Ectodermal cell (in vitro differentiated cells): Measurements from ENCODE around the gene MYO1G. TPM values are rescaled to one million over a fixed set of nuclear protein-coding genes. Genes with fewer than 3 reads are reported as not detected.
"Not testable (repeated sequence)": the region's sequence is repeated elsewhere in the genome, so short reads cannot be mapped to it uniquely, and the experiment has no call there.

ENCODE experiments used
- H3K27ac ChIP-seq: 2 replicates; pipeline ENCODE4 v1.7.0; 2013; ENCODE audit warnings: mild to moderate bottlenecking, low read depth, low read length; ENCODE audit not compliant: insufficient read depth, poor library complexity, severe bottlenecking
- H3K27me3 ChIP-seq: 2 replicates; pipeline ENCODE4 v1.7.0; 2013; ENCODE audit warnings: mild to moderate bottlenecking, low read length; ENCODE audit not compliant: insufficient read depth, control insufficient read depth, poor library complexity, severe bottlenecking
- H3K36me3 ChIP-seq: one replicate; pipeline ENCODE4 v1.7.0; 2013; ENCODE audit warnings: low read length; ENCODE audit not compliant: control insufficient read depth, insufficient read depth
- H3K4me1 ChIP-seq: one replicate; pipeline ENCODE4 v1.7.0; 2013; ENCODE audit warnings: low read length; ENCODE audit not compliant: control insufficient read depth, insufficient read depth
- H3K4me3 ChIP-seq: 2 replicates; pipeline ENCODE4 v1.7.0; 2013; ENCODE audit warnings: low read depth, low read length, control low read depth; ENCODE audit not compliant: insufficient read depth
- H3K9me3 ChIP-seq: 2 replicates; pipeline ENCODE4 v1.7.0; 2013; ENCODE audit warnings: mild to moderate bottlenecking, low read length, moderate library complexity; ENCODE audit not compliant: control insufficient read depth
- WGBS, 2 experiments: methylation state at CpG; one replicate each; pipeline ENCODE4 v1.1.7; 2013; ENCODE audit warnings: missing lambda C conversion rate in 2 of 2; 5-methylcytosine and 5-hydroxymethylcytosine counted together
- polyA plus RNA-seq, 4 experiments: library from polyadenylated mRNA; stranded (reverse); fragments of 50-300 nt; gene quantifications; one replicate each; pipeline ENCODE4 v1.2.3, GENCODE V29; 2013

MYO1G gene
- polyA plus RNA-seq (2013, experiment 1 of 4) = not detected
- 0.11 TPM for polyA plus RNA-seq (2013, experiment 2 of 4)
- not detected for polyA plus RNA-seq (2013, experiment 3 of 4)
- 0.08 TPM for polyA plus RNA-seq (2013, experiment 4 of 4)

DNA sequence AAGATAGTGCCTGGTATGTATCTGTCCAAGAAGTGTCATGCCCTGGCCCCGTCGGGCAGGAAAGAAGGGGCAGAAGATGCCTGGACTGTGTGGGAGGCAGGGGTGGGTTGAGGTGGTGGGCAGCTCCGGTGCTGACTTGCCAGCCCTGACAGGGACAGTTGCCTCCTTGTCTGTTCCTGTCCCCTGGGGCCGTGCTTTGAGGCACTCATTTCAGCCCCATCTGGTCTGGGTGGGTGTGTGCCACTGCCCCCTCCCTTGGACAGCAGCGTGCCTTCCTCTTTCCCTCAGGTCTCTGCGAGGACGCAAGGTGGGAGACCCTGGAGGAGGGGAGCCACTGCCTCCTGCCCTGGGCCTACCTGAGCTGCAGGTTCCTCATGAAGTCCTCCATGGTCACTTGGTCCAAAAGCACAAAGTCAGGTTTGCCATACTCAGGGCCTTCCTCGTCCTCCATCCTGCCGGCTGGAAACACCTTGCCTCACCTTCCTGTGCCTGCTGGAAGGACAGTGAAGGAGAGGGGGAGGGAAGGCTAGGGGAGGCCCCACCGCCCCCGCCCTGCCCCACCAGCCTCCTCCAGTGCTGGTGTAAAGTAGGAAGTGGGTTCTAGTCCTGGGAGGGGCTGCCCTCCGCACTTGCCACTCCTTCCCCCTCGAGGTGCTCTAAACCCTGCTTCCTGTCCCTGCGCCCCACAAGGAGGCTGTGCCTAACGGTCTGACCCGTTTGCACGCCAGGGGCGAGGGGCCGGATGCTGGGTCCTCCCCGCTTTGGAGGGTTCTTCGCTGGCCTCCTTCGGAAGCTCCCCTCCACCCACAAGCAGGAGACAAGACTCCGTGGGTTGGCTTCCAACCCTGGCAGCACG, at the start of gene MYO1G:
Gene MYO1G (minus strand): TSS at position 505 of the 856 bp plus-strand sequence. CDS start 54 bp downstream, at position 451.
- Histone ChIP-seq H3K36me3 (peaks cover 12% of the 10 kb centered on the region), H3K27me3 (no peaks in the 10 kb centered on the region), H3K4me3 (no peak within 1 kb of the TSS), H3K27ac (no peak within 1 kb of the TSS), H3K4me1 (no peaks in the 10 kb centered on the region), H3K9me3 (no peaks in the 10 kb centered on the region)
- 93 to 94% methylated on average over 24 of the region's 24 CpGs for WGBS, 2 experiments

DNA sequence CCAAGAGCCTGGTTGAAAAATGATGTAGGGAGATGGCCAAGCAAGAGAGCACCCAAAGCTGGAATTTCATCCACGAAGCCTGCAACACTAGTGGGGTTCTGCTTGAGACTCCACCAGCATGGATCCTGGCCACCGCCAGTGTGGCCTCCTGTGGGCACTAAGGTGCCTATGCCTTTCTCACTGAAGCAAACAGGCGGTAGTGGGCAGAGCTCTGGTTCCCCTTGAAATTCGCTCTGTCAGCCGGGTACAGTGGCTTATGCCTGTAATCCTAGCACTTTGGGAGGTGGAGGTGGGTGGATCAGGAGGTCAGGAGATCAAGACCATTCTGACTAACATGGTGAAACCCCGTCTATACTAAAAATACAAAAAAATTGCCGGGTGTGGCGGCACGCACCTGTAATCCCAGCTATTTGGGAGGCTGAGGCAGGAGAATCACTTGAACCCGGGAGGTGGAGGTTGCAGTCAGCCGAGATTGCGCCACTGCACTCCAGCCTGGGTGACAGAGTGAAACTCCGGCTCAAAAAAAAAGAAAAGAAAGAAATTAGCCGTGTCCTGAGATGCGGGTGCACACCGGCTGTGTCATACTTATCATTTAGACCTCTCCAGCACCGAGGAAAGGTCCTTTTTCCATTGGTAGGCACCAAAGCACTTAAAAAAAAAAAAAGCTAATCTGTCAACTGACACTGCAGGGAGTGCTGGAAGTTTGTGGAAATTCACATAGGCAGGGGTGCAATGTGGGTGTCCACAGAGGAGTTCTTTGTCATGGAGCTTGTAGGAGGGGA, 49.5 kb upstream of the MYO1G start:
- no peaks in the 10 kb centered on the region for H3K27me3 ChIP-seq
- no peaks in the 10 kb centered on the region for H3K9me3 ChIP-seq
- H3K4me3 ChIP-seq = no peak overlapping the region
- H3K27ac ChIP-seq = no peak overlapping the region
- WGBS, 2 experiments = 91 to 92% methylated on average over 17 of the region's 17 CpGs
- peaks cover 4% of the 10 kb centered on the region for H3K4me1 ChIP-seq
- H3K36me3 ChIP-seq = peaks cover 3% of the 10 kb centered on the region

DNA sequence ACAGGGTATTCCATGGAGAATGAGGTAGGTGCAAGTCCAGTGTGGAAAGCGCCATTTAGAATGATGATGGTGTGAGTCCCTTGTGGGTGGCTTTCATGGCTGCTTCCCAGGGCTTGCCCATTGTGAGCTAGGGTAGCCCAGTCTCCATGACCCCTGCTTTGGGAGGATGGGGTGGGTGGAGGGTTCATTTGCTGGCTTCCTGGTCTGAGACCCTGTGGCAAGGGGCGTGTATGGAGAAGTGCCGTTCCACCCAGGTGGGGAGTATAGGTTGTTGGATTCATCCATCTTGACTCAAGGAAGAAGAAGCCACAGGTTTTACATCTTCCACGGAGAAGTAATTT, 48.9 kb upstream of the MYO1G start:
- H3K4me3 ChIP-seq = no peak overlapping the region
- no peaks in the 10 kb centered on the region for H3K27me3 ChIP-seq
- WGBS, 2 experiments = 95 to 97% methylated on average over 4 of the region's 4 CpGs
- no peak overlapping the region for H3K27ac ChIP-seq
- peaks cover 4% of the 10 kb centered on the region for H3K4me1 ChIP-seq
- H3K9me3 ChIP-seq = no peaks in the 10 kb centered on the region
- peaks cover 3% of the 10 kb centered on the region for H3K36me3 ChIP-seq

DNA sequence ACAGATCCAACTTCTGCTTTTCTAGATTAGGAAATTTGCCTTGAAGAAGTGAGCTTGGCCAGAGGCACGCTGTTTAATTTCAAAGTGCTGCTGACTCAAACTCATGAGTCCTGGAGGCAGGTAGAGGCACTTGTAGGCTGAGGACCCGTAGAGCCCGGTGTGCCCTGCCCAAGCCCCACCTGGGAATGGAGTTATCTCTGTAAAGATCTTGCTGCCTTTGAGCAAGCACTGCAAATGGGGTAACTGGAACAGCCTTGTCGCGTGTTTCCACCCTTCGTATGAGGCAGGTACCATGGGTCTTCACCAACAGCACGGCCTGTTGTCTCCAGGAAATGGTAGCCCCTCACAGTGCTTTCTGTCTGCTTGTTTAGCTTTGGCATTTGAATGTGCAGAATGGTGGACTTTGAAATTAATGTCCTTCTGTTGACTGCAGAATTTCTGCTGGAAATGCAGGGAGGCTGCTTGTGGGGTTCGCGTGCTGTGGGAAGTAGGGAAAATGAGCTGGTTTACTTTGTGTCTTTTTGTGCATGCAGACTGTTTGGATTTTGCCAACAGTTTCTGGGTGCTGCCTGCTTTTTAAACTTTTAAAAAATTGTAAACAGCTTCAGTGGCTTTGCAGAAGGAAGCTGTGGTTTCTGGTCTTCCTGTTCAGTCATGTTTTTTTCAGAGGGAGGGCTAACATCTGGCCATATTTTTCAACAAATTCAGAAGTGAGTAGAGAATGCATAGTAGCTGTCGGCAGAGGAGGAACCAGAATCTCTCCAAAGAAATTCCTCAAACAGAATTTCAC, 48.4 kb upstream of the MYO1G start:
- Histone ChIP-seq H3K4me1 (peaks cover 4% of the 10 kb centered on the region), H3K27me3 (no peaks in the 10 kb centered on the region), H3K9me3 (no peaks in the 10 kb centered on the region), H3K4me3 (no peak overlapping the region), H3K27ac (no peak overlapping the region), H3K36me3 (peaks cover 3% of the 10 kb centered on the region)
- 97 to 98% methylated on average over 10 of the region's 10 CpGs for WGBS, 2 experiments

DNA sequence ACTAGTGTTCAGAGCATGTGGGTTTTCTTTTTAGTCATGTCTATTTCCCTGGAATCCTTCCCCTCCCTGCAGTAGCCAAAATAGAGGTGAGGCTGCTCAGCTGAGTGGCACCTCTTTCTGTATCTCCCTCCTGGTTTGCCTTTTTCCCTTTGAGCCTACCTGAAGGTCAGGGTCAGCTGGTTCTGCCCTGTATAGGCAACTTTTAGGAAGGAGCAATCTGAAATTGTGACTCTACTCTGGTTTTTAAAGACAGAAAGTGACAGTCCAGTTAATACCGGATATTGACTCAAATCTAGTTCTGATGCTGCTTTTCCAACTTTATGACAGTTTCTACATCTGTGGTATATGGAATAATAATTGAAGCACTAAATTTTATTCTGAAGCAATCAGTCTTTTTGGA, 47.2 kb upstream of the MYO1G start:
- H3K4me3 ChIP-seq = no peak overlapping the region
- 100% methylated on average over 1 of the region's 1 CpG for WGBS, 2 experiments
- no peak overlapping the region for H3K27ac ChIP-seq
- no peaks in the 10 kb centered on the region for H3K9me3 ChIP-seq
- no peaks in the 10 kb centered on the region for H3K4me1 ChIP-seq
- no peaks in the 10 kb centered on the region for H3K27me3 ChIP-seq
- peaks cover 3% of the 10 kb centered on the region for H3K36me3 ChIP-seq

- H3K9me3 ChIP-seq, H3K4me3 ChIP-seq, H3K36me3 ChIP-seq, H3K4me1 ChIP-seq, H3K27me3 ChIP-seq, H3K27ac ChIP-seq: not testable (repeated sequence)
- 92 to 93% methylated on average over 12 of the region's 12 CpGs for WGBS, 2 experiments
Measured at GRCh38 chr7:45025473-45025872, 46.7 kb upstream of the MYO1G start.

- Histone ChIP-seq H3K4me3 (no peak overlapping the region), H3K4me1 (no peaks in the 10 kb centered on the region), H3K36me3 (peaks cover 3% of the 10 kb centered on the region), H3K27me3 (no peaks in the 10 kb centered on the region), H3K9me3 (no peaks in the 10 kb centered on the region), H3K27ac (no peak overlapping the region)
- WGBS, 2 experiments = 86 to 94% methylated on average over 1 to 2 of the region's 2 CpGs
Measured at GRCh38 chr7:45024126-45024744, 45.4 kb upstream of the MYO1G start.

DNA sequence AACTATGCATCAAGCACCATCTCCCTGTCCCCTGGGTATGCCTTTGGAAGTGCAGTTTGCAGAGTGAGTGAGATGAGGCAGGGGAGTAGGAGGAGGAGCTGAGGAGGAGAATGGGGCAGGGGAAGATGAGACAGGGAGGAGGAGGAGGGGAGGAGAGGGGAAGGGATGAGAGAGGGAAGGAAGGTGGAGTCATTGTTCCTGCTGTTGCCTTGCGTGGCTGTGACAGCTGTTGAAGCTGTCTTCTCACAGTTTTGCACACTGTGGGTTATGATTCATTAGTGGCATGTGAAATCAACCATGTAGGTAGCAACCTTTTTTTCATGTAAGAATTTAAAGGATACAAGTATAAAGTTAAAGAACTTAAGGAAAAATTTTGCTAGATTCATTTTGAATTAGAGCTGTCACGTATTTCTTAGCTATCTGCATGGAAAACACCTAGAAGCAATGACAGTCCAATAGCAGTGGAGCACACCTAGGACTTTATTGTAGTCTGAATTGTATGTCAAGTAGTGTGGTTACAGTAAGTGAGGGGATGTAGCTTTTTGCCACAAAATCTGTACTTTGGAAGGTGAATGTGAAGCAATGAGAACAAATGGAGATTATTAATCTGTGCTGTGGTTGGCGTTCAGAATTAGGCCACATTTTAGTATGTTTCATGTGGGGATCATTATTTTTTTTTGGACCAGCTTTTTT, 42.9 kb upstream of the MYO1G start:
- 89 to 90% methylated on average over 3 of the region's 3 CpGs for WGBS, 2 experiments
- no peaks in the 10 kb centered on the region for H3K27me3 ChIP-seq
- H3K4me3 ChIP-seq = no peak overlapping the region
- no peaks in the 10 kb centered on the region for H3K4me1 ChIP-seq
- H3K27ac ChIP-seq = peak overlapping the region; percentile 26
- H3K9me3 ChIP-seq = no peaks in the 10 kb centered on the region
- no peaks in the 10 kb centered on the region for H3K36me3 ChIP-seq

GRCh38 chr7:45020915-45021314, 42.1 kb upstream of the MYO1G start:
- H3K4me1 ChIP-seq = no peaks in the 10 kb centered on the region
- no peaks in the 10 kb centered on the region for H3K9me3 ChIP-seq
- no peak overlapping the region for H3K27ac ChIP-seq
- no peak overlapping the region for H3K4me3 ChIP-seq
- no peaks in the 10 kb centered on the region for H3K36me3 ChIP-seq
- 86 to 91% methylated on average over 5 of the region's 5 CpGs for WGBS, 2 experiments
- no peaks in the 10 kb centered on the region for H3K27me3 ChIP-seq
